HepG2 (cell line): ENCODE data around the gene GGA3. TPM values are rescaled to one million over a fixed set of nuclear protein-coding genes. Genes with fewer than 3 reads are reported as not detected.

Experiments
- ATF1 ChIP-seq: IDR thresholded peaks from 2 replicates; pipeline ENCODE4 v1.6.1; 2016; ENCODE audit warnings: mild to moderate bottlenecking, control low read depth
- HDAC2 ChIP-seq: sonication (generic); formaldehyde crosslinking; IDR thresholded peaks from 2 replicates; pipeline ENCODE4 v1.4.0; 2020; ENCODE audit warnings: missing genetic modification reagents
- MIER3 ChIP-seq: IDR thresholded peaks from 2 replicates; pipeline ENCODE4 v1.6.1; 2016; ENCODE audit warnings: missing compliant biosample characterization, borderline replicate concordance
- REL ChIP-seq: sonication (generic); formaldehyde crosslinking; conservative IDR thresholded peaks from 2 replicates; pipeline ENCODE4 v1.8.0; 2022; ENCODE audit warnings: mild to moderate bottlenecking, missing genetic modification reagents, moderate library complexity
- ZNF143 ChIP-seq: sonication (generic); formaldehyde crosslinking; IDR thresholded peaks from 2 replicates; pipeline ENCODE4 v1.4.0; 2020; ENCODE audit warnings: missing genetic modification reagents
- ZNF232 ChIP-seq: sonication (generic); formaldehyde crosslinking; IDR thresholded peaks from 2 replicates; pipeline ENCODE4 v1.4.0; 2020; ENCODE audit warnings: missing genetic modification reagents, borderline replicate concordance
- ZNF326 ChIP-seq: sonication (generic); formaldehyde crosslinking; IDR thresholded peaks from 2 replicates; pipeline ENCODE4 v1.4.0; 2020; ENCODE audit warnings: missing genetic modification reagents, borderline replicate concordance
- ZNF383 ChIP-seq: sonication (generic); formaldehyde crosslinking; IDR thresholded peaks from 2 replicates; pipeline ENCODE4 v1.4.0; 2020; ENCODE audit warnings: missing genetic modification reagents, mild to moderate bottlenecking, borderline replicate concordance
- ZNF879 ChIP-seq: sonication (generic); formaldehyde crosslinking; IDR thresholded peaks from 2 replicates; pipeline ENCODE4 v1.8.1; 2023; ENCODE audit warnings: missing genetic modification reagents
- polyA plus RNA-seq, 8 experiments: library from polyadenylated mRNA; depleted of rRNA in 3 of 8; stranded (reverse) in 7 of 8; unstranded in 1 of 8; fragments of >200 nt; fragmentation: Illumina TruSeq in 4 of 8; extraction: Trizol in 4 of 8; gene quantifications; 2 replicates each; pipeline versions ENCODE4 v1.2.1 to v1.2.3, GENCODE V29; 2011 to 2016; ENCODE audit warnings: low read depth in 4 of 8, missing spikeins in 1 of 8, mixed read lengths in 1 of 8; ENCODE audit not compliant: insufficient read depth in 1 of 8
- total RNA-seq, 5 experiments: library from RNA; depleted of rRNA; stranded (reverse); fragments of >200 nt; fragmentation: Illumina TruSeq; extraction: Trizol; gene quantifications; 2 replicates each; pipeline ENCODE4 v1.2.3, GENCODE V29; 2016; ENCODE audit warnings: low read depth in 1 of 5
- TF ChIP-seq, protein P1 (sequence below): sonication (generic); formaldehyde crosslinking; IDR thresholded peaks from one replicate; pipeline ENCODE4 v1.5.1; 2020; ENCODE audit warnings: mild to moderate bottlenecking, missing genetic modification reagents; ENCODE audit errors: not compliant biosample characterization
- TF ChIP-seq, protein P2 (sequence below): sonication (generic); formaldehyde crosslinking; conservative IDR thresholded peaks from 2 replicates; pipeline ENCODE4 v1.8.1; 2023; ENCODE audit warnings: missing genetic modification reagents
- TF ChIP-seq, protein P3 (sequence below): sonication (generic); formaldehyde crosslinking; IDR thresholded peaks from 2 replicates; pipeline ENCODE4 v1.9.0; 2021; ENCODE audit warnings: missing genetic modification reagents, mild to moderate bottlenecking, borderline replicate concordance
- TF ChIP-seq, protein P4 (sequence below): sonication (generic); formaldehyde crosslinking; conservative IDR thresholded peaks from 2 replicates; pipeline ENCODE4 v1.4.0; 2020; ENCODE audit warnings: missing genetic modification reagents
- TF ChIP-seq, protein P5 (sequence below): sonication (generic); formaldehyde crosslinking; IDR thresholded peaks from 2 replicates; pipeline ENCODE4 v1.4.0; 2020; ENCODE audit warnings: mild to moderate bottlenecking, missing genetic modification reagents
- TF ChIP-seq, protein P6 (sequence below): sonication (generic); formaldehyde crosslinking; IDR thresholded peaks from 2 replicates; pipeline ENCODE4 v1.5.0; 2020; ENCODE audit warnings: missing genetic modification reagents

The GGA3 gene
- total and polyA plus RNA-seq, 2 of the 13 experiments (the other 11 are each of a cell fraction or from before 2014, with no cell fraction given) = 28.4 to 43.7 TPM

DNA sequence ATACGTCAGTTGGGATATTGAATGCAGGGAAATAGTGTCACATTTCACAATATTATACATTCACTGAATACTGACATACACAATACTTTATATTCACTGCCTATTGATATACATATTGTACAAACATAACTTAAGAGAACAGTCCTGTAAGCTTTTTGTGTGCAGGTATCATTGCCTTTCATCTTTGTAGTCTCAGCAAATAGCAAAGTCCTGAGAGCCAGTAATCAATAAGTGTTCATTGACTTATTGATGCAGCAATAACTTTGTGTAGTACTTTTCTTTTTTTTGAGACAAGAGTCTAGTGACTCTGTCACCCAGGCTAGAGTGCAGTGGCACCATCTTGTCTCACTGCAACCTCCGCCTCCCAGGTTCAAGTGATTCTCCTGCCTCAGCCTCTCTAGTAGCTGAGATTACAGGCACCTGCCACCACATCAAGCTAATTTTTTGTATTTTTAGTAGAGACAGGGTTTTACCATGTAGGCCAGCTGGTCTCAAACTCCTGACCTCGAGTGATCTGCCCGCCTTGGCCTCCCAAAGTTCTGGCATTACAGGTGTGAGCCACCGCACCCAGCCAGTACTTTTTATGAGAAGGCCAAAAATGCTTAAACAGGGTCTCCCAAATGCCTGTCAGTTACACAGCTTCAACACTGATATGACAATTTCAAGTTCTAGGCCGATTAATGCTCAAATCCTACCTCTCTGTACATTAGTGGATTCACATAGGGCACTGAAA, 61.4 kb downstream of the GGA3 start (continued):
- TF ChIP-seq, protein P1, sequence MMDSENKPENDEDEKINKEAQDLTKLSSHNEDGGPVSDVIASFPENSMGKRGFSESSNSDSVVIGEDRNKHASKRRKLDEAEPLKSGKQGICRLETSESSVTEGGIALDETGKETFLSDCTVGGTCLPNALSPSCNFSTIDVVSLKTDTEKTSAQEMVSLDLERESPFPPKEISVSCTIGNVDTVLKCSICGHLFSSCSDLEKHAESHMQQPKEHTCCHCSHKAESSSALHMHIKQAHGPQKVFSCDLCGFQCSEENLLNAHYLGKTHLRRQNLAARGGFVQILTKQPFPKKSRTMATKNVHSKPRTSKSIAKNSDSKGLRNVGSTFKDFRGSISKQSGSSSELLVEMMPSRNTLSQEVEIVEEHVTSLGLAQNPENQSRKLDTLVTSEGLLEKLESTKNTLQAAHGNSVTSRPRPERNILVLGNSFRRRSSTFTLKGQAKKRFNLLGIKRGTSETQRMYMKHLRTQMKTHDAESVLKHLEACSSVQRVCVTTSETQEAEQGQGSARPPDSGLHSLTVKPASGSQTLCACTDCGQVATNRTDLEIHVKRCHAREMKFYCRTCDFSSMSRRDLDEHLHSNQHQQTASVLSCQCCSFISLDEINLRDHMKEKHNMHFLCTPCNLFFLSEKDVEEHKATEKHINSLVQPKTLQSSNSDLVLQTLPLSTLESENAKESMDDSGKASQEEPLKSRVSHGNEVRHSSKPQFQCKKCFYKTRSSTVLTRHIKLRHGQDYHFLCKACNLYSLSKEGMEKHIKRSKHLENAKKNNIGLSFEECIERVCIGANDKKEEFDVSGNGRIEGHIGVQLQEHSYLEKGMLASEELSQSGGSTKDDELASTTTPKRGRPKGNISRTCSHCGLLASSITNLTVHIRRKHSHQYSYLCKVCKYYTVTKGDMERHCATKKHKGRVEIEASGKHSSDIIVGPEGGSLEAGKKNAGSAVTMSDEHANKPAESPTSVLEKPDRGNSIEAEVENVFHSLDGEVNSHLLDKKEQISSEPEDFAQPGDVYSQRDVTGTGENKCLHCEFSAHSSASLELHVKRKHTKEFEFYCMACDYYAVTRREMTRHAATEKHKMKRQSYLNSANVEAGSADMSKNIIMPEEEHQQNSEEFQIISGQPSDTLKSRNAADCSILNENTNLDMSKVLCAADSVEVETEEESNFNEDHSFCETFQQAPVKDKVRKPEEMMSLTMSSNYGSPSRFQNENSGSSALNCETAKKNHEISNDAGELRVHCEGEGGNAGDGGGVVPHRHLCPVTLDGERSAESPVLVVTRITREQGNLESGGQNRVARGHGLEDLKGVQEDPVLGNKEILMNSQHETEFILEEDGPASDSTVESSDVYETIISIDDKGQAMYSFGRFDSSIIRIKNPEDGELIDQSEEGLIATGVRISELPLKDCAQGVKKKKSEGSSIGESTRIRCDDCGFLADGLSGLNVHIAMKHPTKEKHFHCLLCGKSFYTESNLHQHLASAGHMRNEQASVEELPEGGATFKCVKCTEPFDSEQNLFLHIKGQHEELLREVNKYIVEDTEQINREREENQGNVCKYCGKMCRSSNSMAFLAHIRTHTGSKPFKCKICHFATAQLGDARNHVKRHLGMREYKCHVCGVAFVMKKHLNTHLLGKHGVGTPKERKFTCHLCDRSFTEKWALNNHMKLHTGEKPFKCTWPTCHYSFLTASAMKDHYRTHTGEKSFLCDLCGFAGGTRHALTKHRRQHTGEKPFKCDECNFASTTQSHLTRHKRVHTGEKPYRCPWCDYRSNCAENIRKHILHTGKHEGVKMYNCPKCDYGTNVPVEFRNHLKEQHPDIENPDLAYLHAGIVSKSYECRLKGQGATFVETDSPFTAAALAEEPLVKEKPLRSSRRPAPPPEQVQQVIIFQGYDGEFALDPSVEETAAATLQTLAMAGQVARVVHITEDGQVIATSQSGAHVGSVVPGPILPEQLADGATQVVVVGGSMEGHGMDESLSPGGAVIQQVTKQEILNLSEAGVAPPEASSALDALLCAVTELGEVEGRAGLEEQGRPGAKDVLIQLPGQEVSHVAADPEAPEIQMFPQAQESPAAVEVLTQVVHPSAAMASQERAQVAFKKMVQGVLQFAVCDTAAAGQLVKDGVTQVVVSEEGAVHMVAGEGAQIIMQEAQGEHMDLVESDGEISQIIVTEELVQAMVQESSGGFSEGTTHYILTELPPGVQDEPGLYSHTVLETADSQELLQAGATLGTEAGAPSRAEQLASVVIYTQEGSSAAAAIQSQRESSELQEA (CRISPR knock-in tag) = no peak
- TF ChIP-seq ZNF879 (CRISPR knock-in tag) (no peak), ZNF383 (CRISPR knock-in tag) (no peak), MIER3 (peak; percentile 34; the same call in 1 of the 2 replicates), ZNF232 (CRISPR knock-in tag) (no peak), ZNF326 (CRISPR knock-in tag) (no peak), ZNF143 (CRISPR knock-in tag) (no peak), HDAC2 (CRISPR knock-in tag) (peak; percentile 46; the same call in 1 of the 2 replicates), ATF1 (0 out of 2 replicates have a peak, but pooled peaks have one; percentile 44), REL (CRISPR knock-in tag) (no peak)
- TF ChIP-seq, protein P2, sequence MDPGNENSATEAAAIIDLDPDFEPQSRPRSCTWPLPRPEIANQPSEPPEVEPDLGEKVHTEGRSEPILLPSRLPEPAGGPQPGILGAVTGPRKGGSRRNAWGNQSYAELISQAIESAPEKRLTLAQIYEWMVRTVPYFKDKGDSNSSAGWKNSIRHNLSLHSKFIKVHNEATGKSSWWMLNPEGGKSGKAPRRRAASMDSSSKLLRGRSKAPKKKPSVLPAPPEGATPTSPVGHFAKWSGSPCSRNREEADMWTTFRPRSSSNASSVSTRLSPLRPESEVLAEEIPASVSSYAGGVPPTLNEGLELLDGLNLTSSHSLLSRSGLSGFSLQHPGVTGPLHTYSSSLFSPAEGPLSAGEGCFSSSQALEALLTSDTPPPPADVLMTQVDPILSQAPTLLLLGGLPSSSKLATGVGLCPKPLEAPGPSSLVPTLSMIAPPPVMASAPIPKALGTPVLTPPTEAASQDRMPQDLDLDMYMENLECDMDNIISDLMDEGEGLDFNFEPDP (CRISPR knock-in tag) = 0 out of 2 replicates have a peak, but pooled peaks have one; percentile 54
- TF ChIP-seq, protein P3, sequence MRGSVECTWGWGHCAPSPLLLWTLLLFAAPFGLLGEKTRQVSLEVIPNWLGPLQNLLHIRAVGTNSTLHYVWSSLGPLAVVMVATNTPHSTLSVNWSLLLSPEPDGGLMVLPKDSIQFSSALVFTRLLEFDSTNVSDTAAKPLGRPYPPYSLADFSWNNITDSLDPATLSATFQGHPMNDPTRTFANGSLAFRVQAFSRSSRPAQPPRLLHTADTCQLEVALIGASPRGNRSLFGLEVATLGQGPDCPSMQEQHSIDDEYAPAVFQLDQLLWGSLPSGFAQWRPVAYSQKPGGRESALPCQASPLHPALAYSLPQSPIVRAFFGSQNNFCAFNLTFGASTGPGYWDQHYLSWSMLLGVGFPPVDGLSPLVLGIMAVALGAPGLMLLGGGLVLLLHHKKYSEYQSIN (CRISPR knock-in tag) = no peak
- TF ChIP-seq, protein P4, sequence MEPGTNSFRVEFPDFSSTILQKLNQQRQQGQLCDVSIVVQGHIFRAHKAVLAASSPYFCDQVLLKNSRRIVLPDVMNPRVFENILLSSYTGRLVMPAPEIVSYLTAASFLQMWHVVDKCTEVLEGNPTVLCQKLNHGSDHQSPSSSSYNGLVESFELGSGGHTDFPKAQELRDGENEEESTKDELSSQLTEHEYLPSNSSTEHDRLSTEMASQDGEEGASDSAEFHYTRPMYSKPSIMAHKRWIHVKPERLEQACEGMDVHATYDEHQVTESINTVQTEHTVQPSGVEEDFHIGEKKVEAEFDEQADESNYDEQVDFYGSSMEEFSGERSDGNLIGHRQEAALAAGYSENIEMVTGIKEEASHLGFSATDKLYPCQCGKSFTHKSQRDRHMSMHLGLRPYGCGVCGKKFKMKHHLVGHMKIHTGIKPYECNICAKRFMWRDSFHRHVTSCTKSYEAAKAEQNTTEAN = no peak
- TF ChIP-seq, protein P5, sequence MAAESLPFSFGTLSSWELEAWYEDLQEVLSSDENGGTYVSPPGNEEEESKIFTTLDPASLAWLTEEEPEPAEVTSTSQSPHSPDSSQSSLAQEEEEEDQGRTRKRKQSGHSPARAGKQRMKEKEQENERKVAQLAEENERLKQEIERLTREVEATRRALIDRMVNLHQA (CRISPR knock-in tag) = 0 out of 2 replicates have a peak, but pooled peaks have one; percentile 14
- TF ChIP-seq, protein P6, sequence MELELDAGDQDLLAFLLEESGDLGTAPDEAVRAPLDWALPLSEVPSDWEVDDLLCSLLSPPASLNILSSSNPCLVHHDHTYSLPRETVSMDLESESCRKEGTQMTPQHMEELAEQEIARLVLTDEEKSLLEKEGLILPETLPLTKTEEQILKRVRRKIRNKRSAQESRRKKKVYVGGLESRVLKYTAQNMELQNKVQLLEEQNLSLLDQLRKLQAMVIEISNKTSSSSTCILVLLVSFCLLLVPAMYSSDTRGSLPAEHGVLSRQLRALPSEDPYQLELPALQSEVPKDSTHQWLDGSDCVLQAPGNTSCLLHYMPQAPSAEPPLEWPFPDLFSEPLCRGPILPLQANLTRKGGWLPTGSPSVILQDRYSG (CRISPR knock-in tag) = no peak
